ELF-1 (cell line): ENCODE results near the gene HERC2.

Experiments
- DNase-seq: peaks from one replicate; pipeline ENCODE4 v3.0.0-alpha.2; 2016; ENCODE audit warnings: low read depth, low spot score

HERC2 gene

DNA sequence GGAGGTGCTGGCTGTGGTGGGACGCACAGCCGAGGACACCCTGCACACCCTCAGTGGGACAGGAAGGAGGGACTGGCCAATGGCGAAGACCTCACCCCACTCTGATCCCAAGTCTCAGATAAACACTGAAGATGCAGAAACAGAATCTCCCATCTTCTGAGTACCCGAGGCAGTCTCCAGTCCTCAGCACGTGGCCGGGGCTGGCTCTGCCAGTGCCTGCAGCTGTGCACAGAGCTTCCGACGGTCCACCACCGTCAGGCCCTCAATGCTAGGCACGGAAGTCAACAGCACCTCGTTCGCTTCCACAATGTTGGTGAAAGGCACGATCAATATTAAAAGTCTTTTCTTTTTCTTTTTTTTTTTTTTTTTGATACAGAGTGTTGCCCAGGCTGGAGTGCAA, 206.1 kb downstream of the HERC2 start:
- no peak for DNase-seq

DNA sequence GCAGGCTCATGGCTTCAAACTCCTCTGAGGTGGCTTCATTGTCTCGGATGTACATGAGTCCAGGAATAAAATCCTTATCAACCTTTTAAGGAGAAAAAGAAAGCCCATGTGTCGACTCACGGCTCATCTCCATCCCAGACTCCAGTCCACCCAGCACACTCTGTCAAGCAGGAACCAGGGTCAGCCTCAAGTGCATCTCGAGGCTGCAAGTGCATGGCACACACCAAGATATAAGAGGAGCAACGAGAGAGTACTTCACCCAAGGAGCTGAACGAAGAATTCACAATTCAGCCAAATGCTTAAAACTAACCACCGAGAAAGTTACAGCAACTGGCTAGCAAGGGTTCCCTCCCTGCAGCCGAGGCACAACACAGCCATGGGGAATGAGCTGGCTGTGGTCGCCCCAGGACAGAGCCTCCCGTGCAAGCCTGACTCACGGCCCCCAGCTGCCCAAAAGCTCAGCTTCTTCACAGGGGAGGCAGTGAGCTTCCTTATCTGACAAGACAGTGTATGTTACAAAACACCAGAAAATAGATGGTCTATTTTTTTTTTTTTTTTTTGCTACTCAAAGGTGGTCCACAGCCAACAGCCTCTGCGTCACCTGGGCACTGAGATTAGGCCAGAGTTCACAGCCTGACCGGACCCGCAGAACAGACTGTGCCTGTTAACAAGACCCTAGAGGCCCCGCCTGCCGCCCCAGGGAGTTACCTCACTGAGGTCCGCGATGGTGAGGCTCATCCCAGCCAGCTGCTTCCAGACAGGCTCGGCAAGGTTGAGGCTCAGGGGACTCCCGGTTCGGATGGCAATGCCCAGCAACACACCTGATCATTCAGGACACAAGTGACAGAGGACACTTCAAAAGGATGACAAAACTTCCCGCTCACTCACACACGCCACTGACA, 207.0 kb downstream of the HERC2 start:
- no peak for DNase-seq

DNA sequence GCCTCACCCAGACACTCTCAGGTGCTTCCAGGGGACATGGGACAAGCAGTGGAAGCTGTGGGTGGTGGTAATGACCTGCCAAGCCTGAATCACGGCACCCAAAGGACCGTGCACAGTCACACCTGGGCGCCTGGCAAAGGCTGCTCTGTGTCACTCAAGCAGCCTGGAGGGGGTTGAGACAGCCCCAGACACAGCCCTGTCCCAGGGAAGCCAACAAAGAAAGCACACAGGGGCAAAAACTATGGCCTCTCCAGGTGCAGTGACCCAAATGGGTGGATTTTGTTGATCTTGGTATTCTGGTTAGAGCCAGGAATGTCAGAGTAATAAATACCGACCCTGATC, 207.9 kb downstream of the HERC2 start:
- DNase-seq = no peak

DNA sequence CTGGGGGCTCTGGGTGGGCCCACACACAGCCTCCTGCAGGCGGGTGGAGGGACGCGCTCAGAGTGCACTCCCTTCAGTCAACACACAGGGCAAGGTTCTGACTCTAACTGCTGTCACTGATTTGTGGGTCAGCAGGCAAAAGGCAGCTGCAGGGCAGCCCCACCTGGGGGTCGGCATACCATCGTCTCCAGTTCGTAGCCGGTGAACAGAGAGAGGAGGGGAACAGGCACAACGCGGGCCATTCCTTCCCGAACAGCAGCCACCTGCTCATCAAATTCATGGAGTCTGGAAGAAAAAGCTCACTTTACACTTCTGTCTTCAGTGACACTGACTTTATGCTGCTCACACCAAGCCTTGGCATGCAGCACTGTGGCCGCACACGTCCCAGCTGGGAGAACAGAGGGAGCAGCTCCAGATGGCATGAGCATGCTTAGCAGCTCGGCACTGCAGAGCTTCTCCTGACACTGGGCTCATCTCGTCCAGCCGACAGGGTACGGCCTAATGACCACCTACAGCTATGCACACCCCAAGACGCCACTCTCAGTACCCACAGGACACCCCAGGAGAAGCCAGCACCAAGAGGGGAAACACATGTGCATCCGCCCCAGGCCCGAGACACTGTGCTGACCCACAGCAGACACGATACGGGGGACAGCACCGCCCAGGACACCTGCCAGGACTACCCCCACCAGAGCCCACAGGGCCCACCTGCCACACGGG, 208.4 kb downstream of the HERC2 start:
- DNase-seq = no peak

DNA sequence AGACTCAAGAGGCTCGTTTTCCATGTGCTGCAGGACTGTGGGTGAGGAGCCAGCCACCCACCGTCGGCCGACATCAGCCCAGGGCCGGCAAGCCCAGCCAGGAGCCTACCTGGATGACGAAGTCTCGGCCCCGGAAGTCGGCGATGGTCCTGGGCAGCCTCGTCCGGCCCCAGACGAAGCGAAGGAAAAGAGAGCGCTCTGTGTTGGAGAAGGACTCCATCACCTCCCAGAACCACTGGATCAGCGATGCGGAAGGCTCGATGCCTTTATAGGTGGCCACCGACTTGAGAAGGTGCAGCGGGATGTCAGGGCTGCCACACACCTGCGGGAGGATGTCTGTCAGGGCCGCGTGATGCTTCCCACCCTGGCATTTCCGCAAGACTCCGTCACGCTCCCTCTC, 209.0 kb downstream of the HERC2 start:
- no peak for DNase-seq

DNA sequence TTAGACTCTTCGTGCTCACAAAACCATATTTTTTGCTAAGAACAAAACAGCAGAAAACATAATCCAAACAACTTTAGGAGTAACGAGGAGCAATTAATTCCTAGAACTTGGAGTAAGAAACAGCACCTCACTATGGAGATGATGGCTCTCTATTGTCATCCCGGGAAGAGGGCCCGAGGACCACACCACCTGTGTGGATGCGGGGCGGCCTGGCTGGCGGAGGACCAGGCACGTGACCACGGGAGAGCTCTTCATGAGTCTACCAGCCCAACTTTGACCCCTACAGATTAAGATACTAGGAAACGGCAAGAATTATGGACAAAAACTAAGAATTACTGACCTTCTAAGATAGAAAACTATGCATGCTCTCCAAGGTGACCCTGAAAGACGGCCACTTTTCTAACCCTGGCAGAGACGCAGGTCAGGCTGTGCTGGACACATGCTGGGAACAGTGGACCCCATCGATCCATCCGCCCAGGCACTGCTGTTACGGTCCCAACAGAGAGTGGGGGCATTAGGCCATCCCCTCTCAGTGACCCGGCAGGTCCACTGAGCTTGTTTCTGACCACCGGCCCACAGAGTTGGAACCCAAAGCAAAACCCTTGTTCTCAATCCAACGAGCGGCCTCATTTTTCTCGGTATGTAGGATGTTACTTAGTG, 209.7 kb downstream of the HERC2 start:
- DNase-seq = no peak

DNA sequence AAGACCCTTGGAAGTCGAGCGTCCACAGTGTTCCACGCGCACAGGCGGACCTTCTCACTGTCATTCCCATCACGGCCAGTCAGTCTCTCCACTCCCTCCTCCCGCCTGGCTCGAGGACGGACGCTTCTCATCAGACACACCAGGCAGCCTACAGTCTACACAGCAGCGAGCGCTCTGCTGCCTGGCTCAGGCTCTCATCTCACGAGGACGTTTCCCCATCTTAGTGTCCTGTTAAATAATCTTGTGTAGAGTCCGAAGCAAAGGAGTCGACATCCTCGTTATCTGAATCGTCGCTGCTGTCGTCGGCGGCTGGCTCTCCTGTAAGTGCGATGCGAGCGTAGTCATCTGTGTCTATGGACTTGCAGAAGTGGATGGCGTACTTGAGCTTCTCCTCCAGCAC, 210.4 kb downstream of the HERC2 start:
- DNase-seq = no peak

DNA sequence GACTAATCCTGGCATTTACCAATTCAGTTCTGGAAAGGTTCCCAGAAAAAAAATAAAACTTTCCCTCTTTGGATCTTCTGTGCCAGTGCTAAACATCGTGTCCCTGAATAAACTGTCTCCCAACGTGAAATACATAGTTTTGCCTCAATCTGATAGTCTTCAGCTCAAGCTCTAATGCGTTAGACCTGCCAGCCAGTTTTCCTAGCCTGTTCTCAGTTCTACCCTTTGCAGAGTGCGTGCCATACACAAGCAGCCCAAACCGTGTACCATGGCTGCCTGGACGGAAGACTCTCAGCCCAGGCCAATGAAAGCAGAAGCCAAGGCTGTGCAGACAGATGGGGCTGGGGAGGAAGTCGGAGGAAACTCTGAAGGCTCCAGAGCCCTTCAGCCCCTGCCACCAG, 211.5 kb downstream of the HERC2 start:
- no peak for DNase-seq

DNA sequence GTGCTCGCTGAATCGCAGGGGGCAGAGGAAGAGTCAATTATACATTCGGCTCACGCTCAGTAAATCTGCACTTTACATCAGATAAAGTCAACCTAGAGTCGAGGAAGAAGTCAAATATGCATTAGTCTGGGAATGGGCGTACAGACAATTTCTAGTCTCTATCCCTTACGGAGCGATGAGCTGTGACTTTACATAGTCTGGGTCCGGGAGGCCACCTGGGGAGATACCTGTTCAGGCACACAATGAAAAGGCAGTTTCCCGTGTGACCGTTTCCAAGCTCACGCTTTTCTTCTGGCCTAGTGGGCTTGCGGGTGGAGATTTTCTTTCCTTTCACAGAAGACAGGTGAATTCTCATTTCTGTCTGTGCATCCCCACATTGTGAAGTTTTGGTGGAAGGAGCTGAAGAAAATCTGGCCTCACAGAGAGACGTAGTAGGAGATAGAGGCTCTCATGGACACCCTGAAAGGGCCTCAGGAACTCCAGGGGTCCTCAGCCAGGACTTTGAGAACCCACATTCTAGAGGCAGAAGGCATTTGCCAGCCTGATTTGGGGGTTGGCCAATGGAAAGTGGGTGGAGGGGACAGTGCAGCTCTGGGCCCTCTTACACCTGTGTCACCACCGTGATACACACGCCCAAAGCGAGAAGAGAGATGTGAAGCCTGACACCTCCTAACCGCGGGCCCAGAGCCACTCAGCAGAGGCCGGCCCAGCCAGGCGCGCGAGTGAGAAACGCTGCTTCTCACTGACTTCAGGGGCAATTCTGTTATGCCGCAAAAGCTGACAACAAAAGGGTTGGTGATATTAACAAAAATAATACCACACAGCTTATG, 212.1 kb downstream of the HERC2 start:
- no peak for DNase-seq

DNA sequence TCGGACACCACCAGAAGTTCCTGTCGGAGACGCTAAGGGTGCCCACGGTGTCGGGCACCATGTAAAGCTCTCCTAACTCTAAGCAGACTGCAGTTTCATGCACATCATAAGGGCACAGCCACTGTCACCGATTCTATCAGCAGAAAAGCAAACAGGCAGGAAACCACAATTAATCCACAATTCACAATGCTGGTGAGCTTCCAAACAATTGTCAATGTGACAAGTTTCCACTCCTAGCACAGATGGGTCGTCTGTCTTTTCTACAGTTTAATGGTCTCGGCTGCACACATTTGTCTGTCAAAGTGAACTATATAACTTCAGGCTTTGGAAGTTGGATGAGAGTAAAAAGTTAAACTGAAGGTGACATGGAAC, 214.1 kb downstream of the HERC2 start:
- no peak for DNase-seq

DNA sequence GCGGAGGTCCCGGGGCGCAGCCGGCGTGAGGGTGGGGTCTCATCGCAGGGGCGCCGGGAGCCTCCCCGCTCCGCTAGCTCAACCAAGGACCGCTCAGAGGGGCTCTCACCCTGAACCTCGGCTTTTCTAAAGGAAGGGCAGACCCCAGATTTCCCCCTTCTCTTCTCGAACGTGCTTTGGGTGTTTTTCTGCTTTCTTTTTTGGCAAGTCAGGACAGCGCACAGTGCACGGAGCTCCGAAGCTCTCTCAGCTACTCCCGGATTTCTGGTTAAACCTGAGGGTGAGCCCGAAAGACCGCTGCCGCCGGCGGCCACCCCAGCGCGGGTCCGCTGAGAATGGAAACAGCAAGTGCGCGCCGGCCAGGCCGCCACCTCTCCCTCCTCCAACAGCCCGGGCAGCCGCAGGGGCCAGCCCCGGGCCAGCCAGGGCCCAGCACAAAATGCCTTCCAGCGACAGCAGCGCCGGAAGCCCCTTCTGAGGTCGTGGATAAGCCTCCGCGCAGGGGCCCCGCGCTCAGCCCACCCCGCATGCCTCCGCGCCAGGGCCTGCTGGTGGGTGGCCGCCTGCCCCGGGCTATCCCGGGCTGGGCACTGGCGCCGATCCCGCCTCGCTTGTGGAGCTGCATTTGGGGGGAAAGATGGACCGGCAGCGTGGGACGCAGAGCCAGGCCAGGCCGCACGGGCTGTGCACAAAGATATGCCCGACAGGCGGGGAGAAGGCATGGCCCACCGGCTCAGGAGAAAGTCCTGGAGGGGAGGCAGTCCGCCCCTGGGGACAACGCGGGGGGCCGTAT, 214.7 kb downstream of the HERC2 start:
- peak; percentile 59 for DNase-seq

DNA sequence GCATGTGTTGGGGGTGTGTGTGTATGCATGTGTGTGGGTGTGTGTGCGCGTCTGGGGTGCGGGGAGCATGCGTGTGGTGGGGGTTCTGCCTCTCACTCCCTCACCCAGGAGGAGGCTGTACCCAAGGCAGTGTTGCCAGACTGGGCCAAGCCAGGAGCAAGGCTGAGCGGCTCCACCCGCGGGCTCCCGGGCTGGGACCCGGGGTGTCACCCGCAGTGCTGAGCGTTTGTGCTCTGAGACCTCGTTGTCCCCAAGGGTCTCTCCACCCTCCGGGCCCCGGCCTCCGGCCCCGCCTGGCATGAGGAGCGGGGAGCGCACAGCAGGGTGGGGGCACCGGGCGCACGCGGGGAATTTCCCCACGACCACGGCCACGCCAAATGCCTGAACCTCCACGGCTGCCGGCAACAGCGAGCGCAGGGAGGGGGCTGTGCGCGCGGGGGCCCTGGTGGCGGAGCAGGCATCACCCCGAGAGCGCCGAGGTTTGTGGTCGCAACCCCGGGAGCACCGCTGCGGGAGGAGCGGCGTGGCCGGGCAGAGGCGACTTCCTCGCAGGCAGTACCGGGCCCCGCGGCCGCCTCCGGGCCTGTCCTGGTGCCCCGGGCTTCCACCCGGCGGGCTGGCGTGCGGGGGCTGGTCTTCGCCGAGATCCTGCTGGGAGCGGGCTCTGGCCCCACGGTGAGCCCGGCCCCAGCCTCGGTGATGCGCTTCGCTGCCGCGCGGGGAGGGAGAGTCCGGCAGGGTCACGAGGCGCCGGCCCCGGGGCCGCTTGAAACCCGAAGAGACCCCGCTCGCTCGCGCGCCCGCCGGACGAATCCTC, 215.5 kb downstream of the HERC2 start:
- DNase-seq = peak; percentile 17

DNA sequence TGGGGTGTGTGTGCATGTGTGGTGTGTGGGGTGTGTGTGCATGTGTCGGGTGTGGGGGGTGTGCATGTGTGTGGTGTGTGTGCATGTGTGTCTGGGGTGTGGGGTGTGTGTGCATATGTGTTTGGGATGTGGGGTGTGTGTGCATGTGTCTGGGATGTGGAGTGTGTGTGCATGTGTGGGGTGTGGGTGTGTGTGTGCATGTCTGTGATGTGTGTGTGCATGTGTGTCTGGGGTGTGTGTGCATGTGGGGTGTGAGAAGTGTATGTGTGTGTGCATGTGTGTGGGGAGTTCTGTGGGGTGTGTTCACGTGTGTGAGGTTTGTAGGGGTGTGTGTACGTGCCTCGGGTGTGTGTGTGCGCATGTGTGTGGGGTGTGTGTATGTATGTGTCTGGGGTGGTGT, 216.2 kb downstream of the HERC2 start:
- no peak for DNase-seq

DNA sequence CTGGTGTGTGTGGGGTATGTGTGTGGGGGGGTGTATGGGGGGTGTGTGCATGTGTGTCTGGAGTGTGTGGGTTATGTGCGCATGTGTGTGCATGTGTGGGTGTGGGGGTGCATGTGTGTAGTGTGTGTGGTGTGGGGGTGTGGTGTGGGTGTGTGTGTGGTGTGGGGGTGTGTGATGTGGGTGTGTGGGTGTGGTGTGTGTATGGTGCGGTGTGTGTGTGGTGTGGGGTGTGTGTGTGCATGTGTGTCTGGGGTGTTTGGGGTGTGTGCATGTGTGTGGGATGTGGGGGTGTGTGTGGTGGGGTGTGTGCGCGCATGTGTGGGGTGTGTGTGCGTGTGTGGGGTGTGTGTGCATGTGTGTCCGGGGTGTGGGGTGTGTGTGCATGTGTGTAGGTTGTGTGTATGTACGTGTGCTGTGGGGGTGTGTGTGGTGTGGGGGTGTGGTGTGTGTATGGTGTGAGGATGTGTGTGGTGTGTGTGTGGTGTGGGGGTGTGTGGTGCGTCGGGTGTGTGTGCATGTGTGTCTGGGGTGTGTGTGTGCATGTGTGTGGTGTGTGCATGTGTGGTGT, 216.7 kb downstream of the HERC2 start:
- no peak for DNase-seq

DNA sequence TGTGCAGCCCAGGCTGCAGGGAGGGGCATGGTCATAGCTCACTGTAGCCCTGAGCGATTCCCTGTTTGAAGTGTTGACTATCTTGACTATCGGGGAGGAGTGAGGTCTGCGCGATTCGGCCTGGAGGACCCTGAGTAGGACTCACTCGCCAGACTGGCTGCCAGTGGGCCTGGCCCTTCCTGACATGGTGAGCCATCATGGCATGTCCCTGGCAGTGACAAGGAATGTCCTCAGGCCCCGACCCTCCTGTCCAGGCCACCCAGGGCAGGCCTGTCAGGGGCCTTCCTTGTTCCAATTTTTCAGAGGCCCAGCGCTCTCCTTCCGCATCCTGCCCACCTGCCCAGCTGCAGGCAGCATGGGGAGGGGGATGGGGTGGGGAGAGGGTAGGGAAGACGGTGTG, 217.7 kb downstream of the HERC2 start:
- peak; percentile 11 for DNase-seq

DNA sequence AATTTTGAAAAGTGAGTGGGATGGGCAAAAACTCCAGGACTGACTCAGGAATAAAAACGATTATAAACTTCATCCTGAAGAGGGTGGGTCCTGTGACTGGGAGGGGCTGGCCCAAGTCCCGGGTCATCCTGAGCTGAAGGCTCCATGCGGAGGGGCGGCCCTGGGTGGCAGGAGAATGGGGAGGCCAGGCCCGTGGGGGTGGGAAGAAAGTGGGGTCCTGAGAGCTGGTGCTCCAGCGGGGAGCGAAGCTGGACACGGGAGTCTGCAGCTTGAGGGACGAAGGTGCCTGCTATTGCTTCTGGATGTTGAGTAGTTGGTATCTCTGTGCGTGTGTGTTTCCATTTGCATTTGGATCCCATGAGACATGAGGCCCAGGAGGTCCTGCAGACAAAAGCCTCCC, 218.1 kb downstream of the HERC2 start:
- no peak for DNase-seq

DNA sequence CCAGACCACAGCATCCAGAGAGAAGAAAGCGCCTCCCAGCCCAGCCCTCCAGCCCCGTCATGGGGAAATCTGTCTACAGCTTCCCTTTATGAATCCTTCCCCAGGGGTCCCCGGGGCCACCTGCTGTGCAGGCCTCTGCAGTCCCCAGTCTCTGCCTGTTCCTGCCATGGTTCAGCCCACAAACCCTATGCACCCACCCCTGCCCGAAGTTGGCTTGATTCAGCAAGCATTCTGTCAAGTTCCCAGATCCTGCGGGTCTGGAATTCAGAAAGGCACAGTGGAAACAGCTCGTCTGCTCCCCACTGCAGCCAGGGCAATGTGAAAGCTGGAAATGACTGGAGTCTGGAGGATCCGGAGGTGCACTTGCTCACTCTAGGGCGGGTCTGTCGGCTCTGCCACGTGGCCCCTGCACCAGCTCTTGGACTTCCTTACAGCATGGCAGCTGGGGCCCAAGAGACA, 220.0 kb downstream of the HERC2 start:
- DNase-seq = no peak

DNA sequence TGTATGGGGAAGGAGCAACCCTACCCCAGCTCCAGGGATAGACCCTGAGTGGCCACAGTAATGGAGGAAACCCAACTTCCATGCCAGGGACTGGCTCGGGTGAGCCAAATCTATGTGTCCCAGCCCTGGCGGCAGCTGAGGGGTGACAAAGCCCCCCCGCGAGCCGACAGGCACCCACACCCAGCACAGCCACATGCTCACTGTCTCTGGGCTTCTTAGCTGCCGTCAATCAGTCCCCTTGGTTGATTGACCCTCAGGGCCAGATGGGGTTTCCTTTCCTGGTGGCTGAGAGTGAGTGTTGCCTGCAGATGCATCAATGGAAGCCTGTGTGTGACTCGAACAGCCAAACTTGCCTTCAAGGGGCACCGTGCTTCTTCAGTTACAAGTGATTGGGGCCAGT, 220.8 kb downstream of the HERC2 start:
- peak; percentile 15 for DNase-seq

DNA sequence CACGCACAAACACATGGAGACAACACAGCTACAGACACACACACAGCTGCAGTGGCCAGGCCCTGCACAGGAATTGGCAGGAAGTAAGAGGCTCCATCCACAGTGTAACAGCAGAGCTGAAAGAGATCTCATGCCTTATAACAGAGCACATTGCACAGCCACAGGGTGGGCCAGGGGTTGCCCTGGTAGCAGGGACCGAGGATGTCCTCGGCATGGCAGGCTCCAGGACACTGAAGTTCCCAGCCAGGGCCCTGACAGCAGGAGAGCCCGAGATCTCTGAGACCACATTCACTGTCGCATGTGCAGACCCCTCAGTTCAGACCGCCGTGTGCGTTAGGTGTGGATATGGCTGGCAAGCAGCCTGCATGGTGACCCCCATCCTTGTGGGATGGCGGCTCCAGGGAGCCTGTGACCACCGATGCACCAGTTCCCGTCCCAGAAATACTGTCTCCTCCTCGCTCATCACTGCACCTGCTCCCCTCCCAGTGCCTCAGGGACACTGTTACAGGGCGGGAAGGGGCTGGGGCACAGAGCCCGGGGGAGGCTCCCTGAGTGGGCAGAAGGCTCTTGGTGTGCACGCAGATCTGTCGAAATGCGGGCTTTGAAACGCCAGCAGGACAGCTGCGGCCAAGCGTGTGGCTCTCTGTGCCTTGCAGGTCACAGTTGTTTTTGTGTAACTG, 221.3 kb downstream of the HERC2 start:
- DNase-seq = no peak
